Neural cell (in vitro differentiated cells): ENCODE measurements around the gene GNG5. TPM values are rescaled to one million over a fixed set of nuclear protein-coding genes. Genes with fewer than 3 reads are reported as not detected.

Experiments used
- H2AFZ ChIP-seq: fragments of 200-600, 300-800 bp; sonication (generic), shearing (Covaris generic); 2 replicates; pipeline ENCODE4 v1.6.0; 2014; ENCODE audit warnings: low read depth, mild to moderate bottlenecking, antibody characterized with exemption, low read length, moderate library complexity
- H3F3A ChIP-seq: fragments of 200-600 bp; shearing (Covaris generic); 2 replicates; pipeline ENCODE4 v1.6.1; 2016; ENCODE audit warnings: mild to moderate bottlenecking, moderate library complexity, mixed read lengths, antibody characterized with exemption, low read length; ENCODE audit not compliant: insufficient read depth, poor library complexity, severe bottlenecking
- H3K27ac ChIP-seq: fragments of 200-600, 300-800 bp; sonication (generic), shearing (Covaris generic); 2 replicates; pipeline ENCODE4 v1.5.1; 2014; ENCODE audit warnings: mild to moderate bottlenecking, low read length, moderate library complexity
- H3K27me3 ChIP-seq: fragments of 300-800, 200-600 bp; sonication (generic), shearing (Covaris generic); 2 replicates; pipeline ENCODE4 v1.6.0; 2014; ENCODE audit warnings: mild to moderate bottlenecking, low read depth, low read length, moderate library complexity; ENCODE audit not compliant: insufficient read depth
- H3K36me3 ChIP-seq: fragments of 300-800, 200-600 bp; sonication (generic), shearing (Covaris generic); 2 replicates; pipeline ENCODE4 v1.5.1; 2014; ENCODE audit warnings: mild to moderate bottlenecking, antibody characterized with exemption, low read length, moderate library complexity; ENCODE audit not compliant: insufficient read depth
- H3K4me2 ChIP-seq: fragments of 300-800, 200-600 bp; sonication (generic), shearing (Covaris generic); 2 replicates; pipeline ENCODE4 v1.6.0; 2014; ENCODE audit warnings: mild to moderate bottlenecking, low read length
- H3K4me3 ChIP-seq: fragments of 300-800, 200-600 bp; sonication (generic), shearing (Covaris generic); 2 replicates; pipeline ENCODE4 v1.5.1; 2014; ENCODE audit warnings: mild to moderate bottlenecking, low read length, moderate library complexity
- H3K79me2 ChIP-seq: fragments of 200-600 bp; shearing (Covaris generic); replicated peaks from 2 replicates; pipeline ENCODE4 v1.6.0; 2014; ENCODE audit warnings: mild to moderate bottlenecking, low read length, moderate library complexity; ENCODE audit not compliant: insufficient read depth
- H3K9ac ChIP-seq: fragments of 300-800, 200-600 bp; sonication (generic), shearing (Covaris generic); 2 replicates; pipeline ENCODE4 v1.6.1; 2016; ENCODE audit warnings: mild to moderate bottlenecking, low read length, mixed read lengths
- H3K9me2 ChIP-seq: fragments of 200-600 bp; shearing (Covaris generic); 2 replicates; pipeline ENCODE4 v1.6.1; 2016; ENCODE audit warnings: mild to moderate bottlenecking, low read length, mixed read lengths; ENCODE audit not compliant: insufficient read depth
- H3K9me3 ChIP-seq: fragments of 200-600, 300-800 bp; sonication (generic), shearing (Covaris generic); 2 replicates; pipeline ENCODE4 v1.6.1; 2016; ENCODE audit warnings: mild to moderate bottlenecking, mixed run types, low read length, moderate library complexity, mixed read lengths
- H4K20me1 ChIP-seq: fragments of 200-600 bp; shearing (Covaris generic); 2 replicates; pipeline ENCODE4 v1.6.1; 2016; ENCODE audit warnings: mild to moderate bottlenecking, mixed run types; ENCODE audit not compliant: insufficient read depth
- EP300 ChIP-seq: fragments of 450-650 bp; conservative IDR thresholded peaks from 2 replicates; pipeline ENCODE4 v1.6.1; 2014; ENCODE audit warnings: antibody characterized with exemption, mild to moderate bottlenecking, moderate library complexity; ENCODE audit not compliant: poor library complexity, severe bottlenecking
- EZH2 ChIP-seq: fragments of 200-600, 300-800 bp; shearing (Covaris generic), sonication (generic); IDR thresholded peaks from 2 replicates; pipeline ENCODE4 v1.6.1; 2014; ENCODE audit warnings: antibody characterized with exemption, low read length, borderline replicate concordance, mild to moderate bottlenecking; ENCODE audit not compliant: insufficient read depth, poor library complexity, severe bottlenecking
- MXI1 ChIP-seq: fragments of 450-650 bp; conservative IDR thresholded peaks from 2 replicates; pipeline ENCODE4 v1.6.1; 2014; ENCODE audit warnings: antibody characterized with exemption, mild to moderate bottlenecking; ENCODE audit not compliant: poor library complexity, severe bottlenecking
- POLR2AphosphoS5 ChIP-seq: IDR thresholded peaks from 2 replicates; pipeline ENCODE4 v1.6.1; 2012
- RAD21 ChIP-seq: fragments of 450-650 bp; conservative IDR thresholded peaks from 2 replicates; pipeline ENCODE4 v1.6.1; 2014; ENCODE audit warnings: antibody characterized with exemption, mild to moderate bottlenecking, moderate library complexity
- SMC3 ChIP-seq: fragments of 450-650 bp; conservative IDR thresholded peaks from 2 replicates; pipeline ENCODE4 v1.6.1; 2014; ENCODE audit warnings: antibody characterized with exemption, mild to moderate bottlenecking, moderate library complexity; ENCODE audit not compliant: poor library complexity
- TAF1 ChIP-seq: IDR thresholded peaks from 2 replicates; pipeline ENCODE4 v1.6.1; 2012; ENCODE audit warnings: low read depth
- polyA plus RNA-seq: library from polyadenylated mRNA; depleted of rRNA; stranded (reverse); fragments of >200 nt; gene quantifications from 2 replicates; pipeline ENCODE4 v1.2.3, GENCODE V29; 2014
- TF ChIP-seq, protein P1 (sequence below): IDR thresholded peaks from 2 replicates; pipeline ENCODE4 v1.6.1; 2012; ENCODE audit warnings: borderline replicate concordance
- TF ChIP-seq, protein P2 (sequence below): fragments of 450-650 bp; IDR thresholded peaks from 2 replicates; pipeline ENCODE4 v1.5.1; 2014; ENCODE audit warnings: antibody characterized with exemption, mild to moderate bottlenecking, moderate library complexity; ENCODE audit not compliant: poor library complexity, severe bottlenecking

GNG5 gene
- polyA plus RNA-seq, 1 donor from 2014 or later, result 1.5 TPM

DNA sequence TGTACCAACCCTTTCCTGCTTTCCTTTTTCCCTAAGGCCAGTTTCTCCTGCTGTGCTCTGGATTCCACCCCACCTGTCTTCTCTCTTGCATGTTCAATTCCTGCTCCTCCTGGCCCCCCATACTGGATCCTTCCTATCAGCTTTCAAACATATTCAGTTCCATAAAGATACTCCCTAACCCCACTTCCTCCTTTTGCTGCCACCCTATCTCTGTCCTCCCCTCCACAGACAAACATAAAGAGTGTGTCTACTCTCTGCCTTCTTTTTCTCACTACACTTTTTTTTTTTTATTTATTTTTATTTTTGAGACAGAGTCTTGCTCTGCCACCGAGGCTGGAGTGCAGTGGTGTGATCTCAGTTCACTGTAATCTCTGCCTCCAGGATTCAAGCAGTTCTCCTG lies 44.3 kb downstream of the GNG5 start:
- no peak overlapping the region for H3K4me3 ChIP-seq
- no peak overlapping the region for H3K9ac ChIP-seq
- H2AFZ ChIP-seq, result no peak overlapping the region
- no peaks in the 10 kb centered on the region for H4K20me1 ChIP-seq
- no peaks in the 10 kb centered on the region for H3K9me2 ChIP-seq
- no peaks in the 10 kb centered on the region for H3K36me3 ChIP-seq
- H3K27ac ChIP-seq, result no peak overlapping the region
- no peaks in the 10 kb centered on the region for H3K27me3 ChIP-seq
- no peak for TF ChIP-seq POLR2AphosphoS5
- TF ChIP-seq MXI1, result no peak
- TF ChIP-seq, protein P1, sequence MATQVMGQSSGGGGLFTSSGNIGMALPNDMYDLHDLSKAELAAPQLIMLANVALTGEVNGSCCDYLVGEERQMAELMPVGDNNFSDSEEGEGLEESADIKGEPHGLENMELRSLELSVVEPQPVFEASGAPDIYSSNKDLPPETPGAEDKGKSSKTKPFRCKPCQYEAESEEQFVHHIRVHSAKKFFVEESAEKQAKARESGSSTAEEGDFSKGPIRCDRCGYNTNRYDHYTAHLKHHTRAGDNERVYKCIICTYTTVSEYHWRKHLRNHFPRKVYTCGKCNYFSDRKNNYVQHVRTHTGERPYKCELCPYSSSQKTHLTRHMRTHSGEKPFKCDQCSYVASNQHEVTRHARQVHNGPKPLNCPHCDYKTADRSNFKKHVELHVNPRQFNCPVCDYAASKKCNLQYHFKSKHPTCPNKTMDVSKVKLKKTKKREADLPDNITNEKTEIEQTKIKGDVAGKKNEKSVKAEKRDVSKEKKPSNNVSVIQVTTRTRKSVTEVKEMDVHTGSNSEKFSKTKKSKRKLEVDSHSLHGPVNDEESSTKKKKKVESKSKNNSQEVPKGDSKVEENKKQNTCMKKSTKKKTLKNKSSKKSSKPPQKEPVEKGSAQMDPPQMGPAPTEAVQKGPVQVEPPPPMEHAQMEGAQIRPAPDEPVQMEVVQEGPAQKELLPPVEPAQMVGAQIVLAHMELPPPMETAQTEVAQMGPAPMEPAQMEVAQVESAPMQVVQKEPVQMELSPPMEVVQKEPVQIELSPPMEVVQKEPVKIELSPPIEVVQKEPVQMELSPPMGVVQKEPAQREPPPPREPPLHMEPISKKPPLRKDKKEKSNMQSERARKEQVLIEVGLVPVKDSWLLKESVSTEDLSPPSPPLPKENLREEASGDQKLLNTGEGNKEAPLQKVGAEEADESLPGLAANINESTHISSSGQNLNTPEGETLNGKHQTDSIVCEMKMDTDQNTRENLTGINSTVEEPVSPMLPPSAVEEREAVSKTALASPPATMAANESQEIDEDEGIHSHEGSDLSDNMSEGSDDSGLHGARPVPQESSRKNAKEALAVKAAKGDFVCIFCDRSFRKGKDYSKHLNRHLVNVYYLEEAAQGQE, result no peak
- no peak for TF ChIP-seq SMC3
- no peak for TF ChIP-seq TAF1
- TF ChIP-seq, protein P2, sequence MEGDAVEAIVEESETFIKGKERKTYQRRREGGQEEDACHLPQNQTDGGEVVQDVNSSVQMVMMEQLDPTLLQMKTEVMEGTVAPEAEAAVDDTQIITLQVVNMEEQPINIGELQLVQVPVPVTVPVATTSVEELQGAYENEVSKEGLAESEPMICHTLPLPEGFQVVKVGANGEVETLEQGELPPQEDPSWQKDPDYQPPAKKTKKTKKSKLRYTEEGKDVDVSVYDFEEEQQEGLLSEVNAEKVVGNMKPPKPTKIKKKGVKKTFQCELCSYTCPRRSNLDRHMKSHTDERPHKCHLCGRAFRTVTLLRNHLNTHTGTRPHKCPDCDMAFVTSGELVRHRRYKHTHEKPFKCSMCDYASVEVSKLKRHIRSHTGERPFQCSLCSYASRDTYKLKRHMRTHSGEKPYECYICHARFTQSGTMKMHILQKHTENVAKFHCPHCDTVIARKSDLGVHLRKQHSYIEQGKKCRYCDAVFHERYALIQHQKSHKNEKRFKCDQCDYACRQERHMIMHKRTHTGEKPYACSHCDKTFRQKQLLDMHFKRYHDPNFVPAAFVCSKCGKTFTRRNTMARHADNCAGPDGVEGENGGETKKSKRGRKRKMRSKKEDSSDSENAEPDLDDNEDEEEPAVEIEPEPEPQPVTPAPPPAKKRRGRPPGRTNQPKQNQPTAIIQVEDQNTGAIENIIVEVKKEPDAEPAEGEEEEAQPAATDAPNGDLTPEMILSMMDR, result no peak
- no peak for TF ChIP-seq EZH2
- TF ChIP-seq EP300, result no peak
- no peak for TF ChIP-seq RAD21
- H3K9me3 ChIP-seq, result no peaks in the 10 kb centered on the region
- no peaks in the 10 kb centered on the region for H3K79me2 ChIP-seq
- no peaks in the 10 kb centered on the region for H3F3A ChIP-seq
- no peak overlapping the region for H3K4me2 ChIP-seq

DNA sequence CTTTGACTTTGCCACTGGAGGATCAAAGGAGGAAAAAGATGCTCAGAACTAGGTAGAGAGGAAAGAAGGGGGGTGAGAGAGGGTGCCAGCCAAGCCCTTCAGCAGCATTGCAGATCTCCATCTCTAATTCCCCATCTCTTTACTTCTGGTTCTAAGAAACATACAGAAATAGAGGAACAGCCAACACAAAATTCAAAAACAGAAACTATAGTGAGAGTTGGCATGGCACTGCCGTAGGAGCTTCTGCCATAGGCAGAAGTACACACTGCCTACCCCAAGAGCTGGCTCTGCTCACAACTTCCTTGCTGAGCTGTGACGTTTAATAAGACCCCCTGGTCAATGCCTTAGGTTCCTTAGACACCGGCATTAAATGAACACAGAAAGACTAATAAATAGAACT lies 53.9 kb downstream of the GNG5 start:
- Histone ChIP-seq H3K79me2 (no peaks in the 10 kb centered on the region), H3K4me2 (no peak overlapping the region), H3F3A (no peaks in the 10 kb centered on the region), H3K9ac (no peak overlapping the region), H3K4me3 (no peak overlapping the region), H4K20me1 (no peaks in the 10 kb centered on the region), H2AFZ (no peak overlapping the region), H3K27me3 (no peaks in the 10 kb centered on the region), H3K9me3 (no peaks in the 10 kb centered on the region), H3K9me2 (no peaks in the 10 kb centered on the region), H3K27ac (no peak overlapping the region), H3K36me3 (no peaks in the 10 kb centered on the region)
- TF ChIP-seq MXI1 (no peak), SMC3 (no peak), POLR2AphosphoS5 (no peak), TAF1 (no peak), RAD21 (no peak), EZH2 (no peak), EP300 (no peak)
- TF ChIP-seq, protein P1, result no peak
- TF ChIP-seq, protein P2, result no peak
